GM19099 (cell line): ENCODE measurements around the gene DNAJB6.

Experiments
- POLR2A ChIP-seq: IDR thresholded peaks from 3 replicates; pipeline ENCODE4 v1.6.1; 2011; ENCODE audit warnings: low read depth; ENCODE audit not compliant: insufficient read length; ENCODE audit errors: extremely low read depth

Gene DNAJB6

GRCh38 chr7:157461573-157462418, 125.0 kb downstream of the DNAJB6 start:
- TF ChIP-seq POLR2A: no peak

DNA sequence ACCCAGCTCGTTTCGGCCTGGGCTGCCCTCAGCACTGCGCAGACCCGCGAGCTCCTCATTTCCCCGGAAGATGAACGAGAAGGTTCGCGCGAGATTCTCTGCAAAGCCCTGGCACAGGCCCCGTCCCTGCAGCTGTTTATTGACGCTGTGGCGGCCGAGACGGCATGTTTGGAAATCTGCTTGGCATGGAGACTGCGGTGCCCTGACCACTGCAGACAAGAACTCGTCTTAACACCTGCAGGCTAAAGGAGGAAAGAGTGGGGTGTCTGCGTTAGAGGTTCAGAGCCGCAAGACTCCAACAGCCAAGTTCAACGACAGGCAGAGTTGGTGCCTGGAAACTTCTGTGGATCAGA, 125.6 kb downstream of the DNAJB6 start:
- no peak for TF ChIP-seq POLR2A

- TF ChIP-seq POLR2A: no peak
These were observed 126.0 kb downstream of the DNAJB6 start for GRCh38 chr7:157462840-157463239.

- TF ChIP-seq POLR2A: no peak
These were observed 126.4 kb downstream of the DNAJB6 start for GRCh38 chr7:157463245-157463644.

DNA sequence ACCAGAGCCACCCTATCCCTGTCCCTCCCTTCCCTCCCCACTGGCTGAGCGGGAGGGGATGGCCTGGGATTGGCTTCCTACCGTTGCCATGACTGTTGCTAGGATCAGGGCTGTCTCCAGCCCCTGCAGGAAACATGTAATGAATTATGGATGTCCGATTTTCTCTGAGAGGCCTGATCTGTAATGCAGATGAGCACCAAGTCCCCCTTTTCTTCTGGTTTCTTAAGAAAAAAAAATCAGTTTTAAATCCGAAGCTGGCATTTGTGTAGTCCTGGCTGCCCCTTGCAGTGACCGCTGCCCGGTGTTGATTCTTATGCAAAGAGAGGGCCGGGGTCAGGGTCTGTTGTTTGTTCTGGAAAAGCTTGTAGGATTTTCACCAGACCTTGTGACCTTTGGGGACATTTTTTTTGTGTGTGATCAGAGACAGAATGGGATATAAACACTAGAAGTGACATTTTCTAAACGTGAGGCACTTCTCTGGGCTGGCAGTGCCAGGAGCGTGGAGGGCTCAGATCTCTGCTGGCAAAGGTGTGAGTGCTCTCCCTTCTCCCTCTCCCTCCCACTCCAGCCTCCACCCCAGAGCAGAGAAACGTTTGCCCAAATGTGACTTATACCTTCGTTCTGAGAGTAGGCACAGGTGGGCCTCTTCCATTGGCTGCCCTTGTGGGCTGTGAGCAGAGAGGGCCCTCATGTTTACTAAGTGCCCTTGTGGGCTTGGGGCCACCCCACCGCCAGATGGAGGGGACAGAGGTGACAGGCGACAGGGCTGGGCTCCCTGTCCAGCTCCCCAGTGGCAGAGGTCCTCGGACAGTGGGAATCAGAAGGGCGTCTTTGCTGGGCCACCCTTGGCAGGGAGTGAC, 127.5 kb downstream of the DNAJB6 start:
- TF ChIP-seq POLR2A: no peak

- no peak for TF ChIP-seq POLR2A
These were observed 128.4 kb downstream of the DNAJB6 start for GRCh38 chr7:157464971-157465886.

DNA sequence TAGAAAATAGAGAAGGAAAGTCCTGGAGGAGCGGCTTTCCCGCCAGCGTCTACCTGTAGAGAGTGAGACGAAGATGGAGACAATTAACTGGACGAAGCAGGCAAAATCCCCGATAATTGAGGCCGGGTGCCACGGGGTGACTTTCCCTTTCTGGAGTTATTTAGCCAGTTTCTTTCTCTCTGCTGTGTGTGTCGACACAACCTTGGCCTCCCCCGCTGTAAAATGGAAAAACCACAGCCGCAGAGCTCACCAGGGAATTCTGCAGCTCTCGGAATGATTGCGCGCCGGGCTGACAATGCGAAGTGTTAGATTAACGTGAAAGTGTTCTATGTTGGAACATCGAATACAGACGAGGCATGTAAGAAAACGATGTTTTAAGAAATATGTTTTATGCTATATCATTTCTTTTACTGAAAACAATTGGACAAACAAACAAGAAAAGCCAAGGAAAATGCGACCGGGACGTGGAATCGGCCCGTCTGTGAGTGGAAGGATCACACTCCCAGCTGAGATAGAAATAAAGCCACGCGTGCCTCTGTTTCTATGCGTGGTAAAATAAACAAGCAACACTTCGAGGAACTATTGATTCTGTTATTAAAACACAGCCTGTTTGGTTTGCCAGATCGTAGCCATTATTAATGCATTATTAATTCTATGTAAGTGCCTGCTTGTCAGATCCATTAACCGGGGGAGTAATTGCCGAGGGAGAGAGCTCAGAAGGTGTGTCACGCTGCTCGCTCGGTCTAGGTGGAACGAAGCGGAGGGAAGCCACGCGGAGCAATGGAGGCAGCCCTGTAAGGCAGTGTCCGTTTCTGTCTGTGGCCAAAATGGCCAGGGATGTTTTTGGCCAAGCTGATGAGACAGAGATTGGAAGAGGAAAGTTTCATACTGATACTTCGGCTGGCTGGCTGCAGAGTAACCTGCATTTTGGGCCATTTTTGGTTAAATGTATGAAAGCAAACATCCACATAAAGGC, 129.4 kb downstream of the DNAJB6 start:
- no peak for TF ChIP-seq POLR2A

GRCh38 chr7:157466867-157467261, 130.1 kb downstream of the DNAJB6 start:
- no peak for TF ChIP-seq POLR2A
